HepG2 (cell line): Measurements from ENCODE around the gene U2AF1L4. TPM values are rescaled to one million over a fixed set of nuclear protein-coding genes. Genes with fewer than 3 reads are reported as not detected.

Source experiments
- ARNT ChIP-seq: fragments of 450-650 bp; IDR thresholded peaks from 2 replicates; pipeline ENCODE4 v1.6.1; 2017
- ERF ChIP-seq: IDR thresholded peaks from 2 replicates; pipeline ENCODE4 v1.6.1; 2018; ENCODE audit warnings: missing biosample characterization, missing genetic modification reagents
- LCORL ChIP-seq, 2 experiments: fragments of 450-650 bp in 1 of 2; sonication (generic) in 1 of 2; formaldehyde crosslinking in 1 of 2; IDR thresholded peaks; 2 replicates each; pipeline versions ENCODE4 v1.5.0 to v1.6.1; 2017 to 2020; ENCODE audit warnings: antibody characterized with exemption in 1 of 2, missing genetic modification reagents in 1 of 2
- SKI ChIP-seq: fragments of 450-650 bp; IDR thresholded peaks from one replicate; pipeline ENCODE4 v1.6.1; 2018; ENCODE audit warnings: mild to moderate bottlenecking; ENCODE audit not compliant: partially characterized antibody
- SMYD3 ChIP-seq: sonication (generic); formaldehyde crosslinking; IDR thresholded peaks from 2 replicates; pipeline ENCODE4 v1.8.1; 2023; ENCODE audit warnings: mild to moderate bottlenecking, missing genetic modification reagents
- SP4 ChIP-seq: sonication (generic); formaldehyde crosslinking; IDR thresholded peaks from 2 replicates; pipeline ENCODE4 v1.8.1; 2023; ENCODE audit warnings: mild to moderate bottlenecking, missing genetic modification reagents
- ZNF441 ChIP-seq: sonication (generic); formaldehyde crosslinking; IDR thresholded peaks from 2 replicates; pipeline ENCODE4 v1.7.0; 2021; ENCODE audit warnings: missing genetic modification reagents, borderline replicate concordance
- ZNF484 ChIP-seq: sonication (generic); formaldehyde crosslinking; IDR thresholded peaks from 2 replicates; pipeline ENCODE4 v1.5.1; 2020; ENCODE audit warnings: mild to moderate bottlenecking, low read depth, missing genetic modification reagents, borderline replicate concordance
- ZNF557 ChIP-seq: sonication (generic); formaldehyde crosslinking; IDR thresholded peaks from 2 replicates; pipeline ENCODE4 v1.4.0; 2020; ENCODE audit warnings: missing genetic modification reagents
- ZNF7 ChIP-seq: IDR thresholded peaks from 2 replicates; pipeline ENCODE4 v1.6.1; 2016; ENCODE audit warnings: missing biosample characterization, missing genetic modification reagents
- ZNF709 ChIP-seq: sonication (generic); formaldehyde crosslinking; IDR thresholded peaks from 2 replicates; pipeline ENCODE4 v1.5.0; 2020; ENCODE audit warnings: mild to moderate bottlenecking, missing genetic modification reagents
- ZNF746 ChIP-seq: sonication (generic); formaldehyde crosslinking; IDR thresholded peaks from 2 replicates; pipeline ENCODE4 v1.8.0; 2022; ENCODE audit warnings: mild to moderate bottlenecking, missing genetic modification reagents
- ZNF788 ChIP-seq: sonication (generic); formaldehyde crosslinking; IDR thresholded peaks from 2 replicates; pipeline ENCODE4 v1.5.0; 2020; ENCODE audit warnings: mild to moderate bottlenecking, missing genetic modification reagents, borderline replicate concordance
- ZSCAN29 ChIP-seq: sonication (generic); formaldehyde crosslinking; conservative IDR thresholded peaks from 2 replicates; pipeline ENCODE4 v1.4.0; 2020; ENCODE audit warnings: mild to moderate bottlenecking, missing genetic modification reagents
- polyA plus RNA-seq, 8 experiments: library from polyadenylated mRNA; depleted of rRNA in 3 of 8; stranded (reverse) in 7 of 8; unstranded in 1 of 8; fragments of >200 nt; fragmentation: Illumina TruSeq in 4 of 8; extraction: Trizol in 4 of 8; gene quantifications; 2 replicates each; pipeline versions ENCODE4 v1.2.1 to v1.2.3, GENCODE V29; 2011 to 2016; ENCODE audit warnings: low read depth in 4 of 8, missing spikeins in 1 of 8, mixed read lengths in 1 of 8; ENCODE audit not compliant: insufficient read depth in 1 of 8
- total RNA-seq, 5 experiments: library from RNA; depleted of rRNA; stranded (reverse); fragments of >200 nt; fragmentation: Illumina TruSeq; extraction: Trizol; gene quantifications; 2 replicates each; pipeline ENCODE4 v1.2.3, GENCODE V29; 2016; ENCODE audit warnings: low read depth in 1 of 5
- TF ChIP-seq, protein P1 (sequence below): sonication (generic); formaldehyde crosslinking; IDR thresholded peaks from 2 replicates; pipeline ENCODE4 v1.8.1; 2023; ENCODE audit warnings: missing genetic modification reagents, inconsistent platforms, borderline replicate concordance
- TF ChIP-seq, protein P2 (sequence below): sonication (generic); formaldehyde crosslinking; IDR thresholded peaks from 2 replicates; pipeline ENCODE4 v1.8.1; 2022; ENCODE audit warnings: mild to moderate bottlenecking, missing genetic modification reagents
- TF ChIP-seq, protein P3 (sequence below), 2 experiments: fragments of 450-650 bp in 1 of 2; sonication (generic) in 1 of 2; formaldehyde crosslinking in 1 of 2; IDR thresholded peaks; 2 replicates each; pipeline versions ENCODE4 v1.6.1 to v1.8.0; 2016 to 2022; ENCODE audit warnings: antibody characterized with exemption in 1 of 2, mild to moderate bottlenecking in 1 of 2, missing genetic modification reagents in 1 of 2

Gene U2AF1L4
- total and polyA plus RNA-seq, 2 of the 13 experiments (the other 11 are each of a cell fraction or from before 2014, with no cell fraction given) = 7.9 to 15.4 TPM

DNA sequence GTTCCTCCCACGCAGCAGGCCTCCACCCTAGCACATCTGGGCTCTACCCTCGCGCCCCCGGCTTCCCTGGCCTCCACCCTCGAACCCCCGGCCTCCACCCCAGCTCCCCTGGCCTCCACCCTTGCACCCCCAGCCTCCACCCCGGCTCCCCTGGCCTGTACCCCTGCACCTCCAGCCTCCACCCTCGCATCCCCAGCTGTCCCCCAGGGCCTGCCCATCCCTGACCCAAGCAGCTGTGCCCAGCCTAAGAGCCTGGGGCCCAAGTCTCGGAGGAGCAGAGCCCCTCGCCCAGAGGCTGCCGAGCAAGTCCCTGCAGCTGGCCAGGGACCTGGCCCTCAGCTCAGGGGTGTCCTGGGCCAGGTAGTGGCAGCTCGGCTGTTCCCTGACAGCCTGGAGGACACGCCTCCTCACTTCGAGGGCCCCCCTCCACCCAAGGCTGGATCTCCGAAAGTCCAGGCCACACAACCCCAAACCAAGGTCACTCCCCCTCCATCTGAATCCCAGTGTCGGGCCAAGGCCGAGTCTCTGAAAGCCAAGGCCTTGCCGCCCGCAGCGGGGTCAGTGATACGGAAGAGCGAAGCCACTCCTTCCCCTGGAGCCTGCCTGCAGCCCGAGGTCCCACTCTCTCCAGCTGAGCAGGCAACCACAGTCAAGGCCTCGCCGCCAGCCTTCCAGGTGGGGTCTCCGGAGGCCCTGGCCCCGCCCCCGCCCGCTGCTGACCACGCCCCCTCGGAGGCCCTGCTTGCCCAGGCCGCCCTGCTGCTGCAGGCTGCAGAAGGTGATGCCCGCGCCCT is 22.3 kb upstream of the U2AF1L4 start (continued):
- no peak for TF ChIP-seq ZSCAN29 (CRISPR knock-in tag)
- TF ChIP-seq, protein P1, sequence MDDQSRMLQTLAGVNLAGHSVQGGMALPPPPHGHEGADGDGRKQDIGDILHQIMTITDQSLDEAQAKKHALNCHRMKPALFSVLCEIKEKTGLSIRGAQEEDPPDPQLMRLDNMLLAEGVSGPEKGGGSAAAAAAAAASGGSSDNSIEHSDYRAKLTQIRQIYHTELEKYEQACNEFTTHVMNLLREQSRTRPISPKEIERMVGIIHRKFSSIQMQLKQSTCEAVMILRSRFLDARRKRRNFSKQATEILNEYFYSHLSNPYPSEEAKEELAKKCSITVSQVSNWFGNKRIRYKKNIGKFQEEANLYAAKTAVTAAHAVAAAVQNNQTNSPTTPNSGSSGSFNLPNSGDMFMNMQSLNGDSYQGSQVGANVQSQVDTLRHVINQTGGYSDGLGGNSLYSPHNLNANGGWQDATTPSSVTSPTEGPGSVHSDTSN (CRISPR knock-in tag) = no peak
- TF ChIP-seq ZNF709 (CRISPR knock-in tag) = no peak
- TF ChIP-seq ZNF484 (CRISPR knock-in tag) = no peak
- no peak for TF ChIP-seq ARNT
- TF ChIP-seq ZNF7 (CRISPR knock-in tag) = no peak
- TF ChIP-seq SMYD3 = no peak
- no peak for TF ChIP-seq ZNF441 (CRISPR knock-in tag)
- no peak for TF ChIP-seq ZNF746 (CRISPR knock-in tag)
- TF ChIP-seq ZNF557 (CRISPR knock-in tag) = no peak
- no peak for TF ChIP-seq SP4 (CRISPR knock-in tag)
- no peak for TF ChIP-seq ZNF788
- TF ChIP-seq LCORL (IDR thresholded peaks at IDR 0.05) = no peak
- TF ChIP-seq LCORL (CRISPR knock-in tag; IDR thresholded peaks at IDR 0.05) = 0 out of 2 replicates have a peak, but pooled peaks have one; percentile 37
- peak; percentile 61 for TF ChIP-seq SKI
- no peak for TF ChIP-seq ERF
- TF ChIP-seq, protein P2, sequence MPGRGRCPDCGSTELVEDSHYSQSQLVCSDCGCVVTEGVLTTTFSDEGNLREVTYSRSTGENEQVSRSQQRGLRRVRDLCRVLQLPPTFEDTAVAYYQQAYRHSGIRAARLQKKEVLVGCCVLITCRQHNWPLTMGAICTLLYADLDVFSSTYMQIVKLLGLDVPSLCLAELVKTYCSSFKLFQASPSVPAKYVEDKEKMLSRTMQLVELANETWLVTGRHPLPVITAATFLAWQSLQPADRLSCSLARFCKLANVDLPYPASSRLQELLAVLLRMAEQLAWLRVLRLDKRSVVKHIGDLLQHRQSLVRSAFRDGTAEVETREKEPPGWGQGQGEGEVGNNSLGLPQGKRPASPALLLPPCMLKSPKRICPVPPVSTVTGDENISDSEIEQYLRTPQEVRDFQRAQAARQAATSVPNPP = no peak
- TF ChIP-seq, protein P3, sequence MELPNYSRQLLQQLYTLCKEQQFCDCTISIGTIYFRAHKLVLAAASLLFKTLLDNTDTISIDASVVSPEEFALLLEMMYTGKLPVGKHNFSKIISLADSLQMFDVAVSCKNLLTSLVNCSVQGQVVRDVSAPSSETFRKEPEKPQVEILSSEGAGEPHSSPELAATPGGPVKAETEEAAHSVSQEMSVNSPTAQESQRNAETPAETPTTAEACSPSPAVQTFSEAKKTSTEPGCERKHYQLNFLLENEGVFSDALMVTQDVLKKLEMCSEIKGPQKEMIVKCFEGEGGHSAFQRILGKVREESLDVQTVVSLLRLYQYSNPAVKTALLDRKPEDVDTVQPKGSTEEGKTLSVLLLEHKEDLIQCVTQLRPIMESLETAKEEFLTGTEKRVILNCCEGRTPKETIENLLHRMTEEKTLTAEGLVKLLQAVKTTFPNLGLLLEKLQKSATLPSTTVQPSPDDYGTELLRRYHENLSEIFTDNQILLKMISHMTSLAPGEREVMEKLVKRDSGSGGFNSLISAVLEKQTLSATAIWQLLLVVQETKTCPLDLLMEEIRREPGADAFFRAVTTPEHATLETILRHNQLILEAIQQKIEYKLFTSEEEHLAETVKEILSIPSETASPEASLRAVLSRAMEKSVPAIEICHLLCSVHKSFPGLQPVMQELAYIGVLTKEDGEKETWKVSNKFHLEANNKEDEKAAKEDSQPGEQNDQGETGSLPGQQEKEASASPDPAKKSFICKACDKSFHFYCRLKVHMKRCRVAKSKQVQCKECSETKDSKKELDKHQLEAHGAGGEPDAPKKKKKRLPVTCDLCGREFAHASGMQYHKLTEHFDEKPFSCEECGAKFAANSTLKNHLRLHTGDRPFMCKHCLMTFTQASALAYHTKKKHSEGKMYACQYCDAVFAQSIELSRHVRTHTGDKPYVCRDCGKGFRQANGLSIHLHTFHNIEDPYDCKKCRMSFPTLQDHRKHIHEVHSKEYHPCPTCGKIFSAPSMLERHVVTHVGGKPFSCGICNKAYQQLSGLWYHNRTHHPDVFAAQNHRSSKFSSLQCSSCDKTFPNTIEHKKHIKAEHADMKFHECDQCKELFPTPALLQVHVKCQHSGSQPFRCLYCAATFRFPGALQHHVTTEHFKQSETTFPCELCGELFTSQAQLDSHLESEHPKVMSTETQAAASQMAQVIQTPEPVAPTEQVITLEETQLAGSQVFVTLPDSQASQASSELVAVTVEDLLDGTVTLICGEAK (IDR thresholded peaks at IDR 0.05) = no peak
- TF ChIP-seq, protein P3 (CRISPR knock-in tag; IDR thresholded peaks at IDR 0.05) = no peak
